Stimulated activated naive B cell treated with anti-CD40 and anti-IgM and Interleukin-4, amounts not matched to agents 10 μg/mL and 1 μg/mL and 100 μg/mL, for 72 hours (primary cell): ENCODE results near the gene RUNX2.

ENCODE experiments used
- ATAC-seq, 2 donors: fragments of 150-1000 bp; cut with Tn5 transposase; replicated peaks; 2 replicates each; pipeline ENCODE4 v1.10.0; 2021; ENCODE audit warnings: moderate library complexity in 1 of 2
- DNase-seq: peaks from one replicate; pipeline ENCODE4 v3.0.0; 2021
- H3K27ac Mint-ChIP-seq: one replicate; pipeline ENCODE4 v1.8.0; 2022; ENCODE audit warnings: mild to moderate bottlenecking, mixed read lengths
- H3K27me3 Mint-ChIP-seq, 2 donors: one replicate each; pipeline ENCODE4 v1.8.0; 2022; ENCODE audit warnings: mixed read lengths in 2 of 2
- H3K36me3 Mint-ChIP-seq, 2 donors: one replicate each; pipeline ENCODE4 v1.8.0; 2022; ENCODE audit warnings: mixed read lengths in 2 of 2, mild to moderate bottlenecking in 1 of 2
- H3K4me1 Mint-ChIP-seq, 2 donors: one replicate each; pipeline ENCODE4 v1.8.0; 2022; ENCODE audit warnings: mixed read lengths in 2 of 2, mild to moderate bottlenecking in 1 of 2
- H3K4me3 Mint-ChIP-seq, 2 donors: one replicate each; pipeline ENCODE4 v1.8.0; 2022; ENCODE audit warnings: mild to moderate bottlenecking in 2 of 2, mixed read lengths in 2 of 2, moderate library complexity in 1 of 2
- H3K9me3 Mint-ChIP-seq, 2 donors: one replicate each; pipeline ENCODE4 v1.8.0; 2022; ENCODE audit warnings: mixed read lengths in 2 of 2, mild to moderate bottlenecking in 1 of 2

RUNX2 gene

DNA sequence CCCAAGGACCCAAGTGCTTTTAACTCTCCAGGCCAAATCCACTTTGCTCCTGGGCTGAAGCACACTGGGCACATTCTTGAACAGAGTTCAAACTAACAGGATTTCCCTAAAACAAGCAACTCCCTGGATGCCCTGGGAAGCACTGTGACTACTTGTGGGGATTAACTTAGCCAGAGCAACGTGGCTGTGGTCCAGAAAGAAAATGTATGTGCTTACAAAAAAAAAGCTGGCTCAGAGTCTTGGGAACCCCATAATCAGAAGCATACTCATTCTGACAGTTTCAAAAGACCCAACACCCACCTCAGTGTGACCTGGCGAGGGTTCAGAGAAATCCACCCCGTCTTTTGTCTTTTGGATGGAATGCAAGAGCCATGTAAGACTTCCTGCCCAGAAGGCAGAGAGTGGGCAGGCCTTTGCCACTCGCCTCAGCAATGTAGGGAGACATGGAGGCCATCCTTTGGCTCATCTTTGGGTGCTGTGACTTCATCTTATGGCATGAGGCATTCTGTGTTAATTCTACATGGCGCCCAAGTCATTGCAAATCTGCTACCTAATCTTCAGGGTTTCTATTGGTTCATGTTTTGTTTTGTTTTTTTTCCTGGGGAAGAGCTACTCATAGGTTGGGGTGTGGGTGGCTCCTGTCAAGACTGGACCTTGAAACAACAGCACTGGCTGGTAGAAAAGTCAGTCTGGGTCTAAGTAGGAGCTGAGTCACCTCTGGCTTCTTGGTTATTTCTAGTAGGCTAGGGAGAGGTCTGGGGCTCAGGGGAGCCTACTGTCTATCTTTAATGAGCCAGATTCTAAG is 298.2 kb downstream of the RUNX2 start:
- Mint-ChIP-seq H3K9me3 (peaks cover 0 to 2% of the 10 kb centered on the region in 2 donors), H3K27ac (peak overlapping the region; percentile 57), H3K4me3 (no peak overlapping the region), H3K36me3 (no peaks in the 10 kb centered on the region), H3K4me1 (no peaks in the 10 kb centered on the region), H3K27me3 (peaks cover 0 to 8% of the 10 kb centered on the region in 2 donors)
- no peak for ATAC-seq
- no peak for DNase-seq

DNA sequence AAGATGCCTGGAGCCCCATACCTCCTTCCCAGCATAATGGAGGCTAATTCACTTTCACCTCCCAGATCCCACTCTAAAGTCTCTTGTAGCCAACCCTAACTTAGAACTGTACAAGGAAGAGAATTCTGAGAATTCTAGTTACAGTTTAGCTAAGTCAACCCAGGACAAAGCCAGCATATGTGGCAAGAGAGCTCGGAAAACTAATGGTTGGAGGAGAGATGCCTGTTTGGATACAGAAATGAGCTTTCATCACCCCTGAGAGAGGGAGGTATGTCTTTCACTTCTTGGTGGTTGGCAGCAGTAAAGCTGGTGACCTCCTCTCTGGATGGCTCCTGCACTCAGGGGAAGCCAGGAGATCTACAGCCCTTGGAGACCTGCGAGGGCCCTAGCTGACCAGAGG is 302.2 kb downstream of the RUNX2 start:
- H3K4me3 Mint-ChIP-seq = no peak overlapping the region
- no peak for DNase-seq
- no peaks in the 10 kb centered on the region for H3K4me1 Mint-ChIP-seq
- peaks cover 0 to 8% of the 10 kb centered on the region in 2 donors for H3K27me3 Mint-ChIP-seq
- no peak overlapping the region for H3K27ac Mint-ChIP-seq
- ATAC-seq = no peak
- H3K36me3 Mint-ChIP-seq = no peaks in the 10 kb centered on the region
- peaks cover 0 to 2% of the 10 kb centered on the region in 2 donors for H3K9me3 Mint-ChIP-seq

DNA sequence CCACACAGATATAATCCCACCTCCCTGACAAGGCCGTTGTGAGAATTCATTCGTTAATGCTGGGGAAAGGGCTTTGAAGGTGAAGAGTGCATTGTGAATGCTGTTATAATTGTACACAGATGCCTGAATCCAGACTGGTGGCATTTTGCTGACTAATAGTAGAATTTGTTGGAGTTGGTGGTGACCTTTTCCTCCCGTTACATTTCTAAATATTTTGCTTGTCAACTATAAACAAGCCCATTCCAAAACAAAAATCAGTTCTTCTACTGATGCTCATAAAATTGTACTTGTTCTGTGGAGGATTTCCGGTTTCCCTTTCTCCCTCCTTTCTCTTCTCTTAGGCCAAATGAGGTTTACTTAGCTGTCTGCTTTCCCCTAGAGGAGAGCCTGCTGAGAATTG is 302.7 kb downstream of the RUNX2 start:
- no peak for ATAC-seq
- H3K27me3 Mint-ChIP-seq = peaks cover 0 to 8% of the 10 kb centered on the region in 2 donors
- H3K9me3 Mint-ChIP-seq = peaks cover 0 to 2% of the 10 kb centered on the region in 2 donors
- DNase-seq = no peak
- no peaks in the 10 kb centered on the region for H3K4me1 Mint-ChIP-seq
- no peak overlapping the region for H3K4me3 Mint-ChIP-seq
- no peak overlapping the region for H3K27ac Mint-ChIP-seq
- H3K36me3 Mint-ChIP-seq = no peaks in the 10 kb centered on the region

GRCh38 chr6:45631396-45631795 is 303.3 kb downstream of the RUNX2 start:
- DNase-seq (no peak), ATAC-seq (no peak)
- H3K4me1 Mint-ChIP-seq = no peaks in the 10 kb centered on the region
- peaks cover 0 to 8% of the 10 kb centered on the region in 2 donors for H3K27me3 Mint-ChIP-seq
- no peak overlapping the region for H3K4me3 Mint-ChIP-seq
- no peaks in the 10 kb centered on the region for H3K36me3 Mint-ChIP-seq
- peaks cover 0 to 2% of the 10 kb centered on the region in 2 donors for H3K9me3 Mint-ChIP-seq
- no peak overlapping the region for H3K27ac Mint-ChIP-seq

- Mint-ChIP-seq H3K36me3 (no peaks in the 10 kb centered on the region), H3K4me1 (no peaks in the 10 kb centered on the region), H3K9me3 (peaks cover 0 to 2% of the 10 kb centered on the region in 2 donors), H3K27me3 (peaks cover 0 to 8% of the 10 kb centered on the region in 2 donors), H3K4me3 (no peak overlapping the region), H3K27ac (no peak overlapping the region)
- DNase-seq (no peak), ATAC-seq (no peak)
These were observed 305.3 kb downstream of the RUNX2 start for GRCh38 chr6:45633272-45633908.

DNA sequence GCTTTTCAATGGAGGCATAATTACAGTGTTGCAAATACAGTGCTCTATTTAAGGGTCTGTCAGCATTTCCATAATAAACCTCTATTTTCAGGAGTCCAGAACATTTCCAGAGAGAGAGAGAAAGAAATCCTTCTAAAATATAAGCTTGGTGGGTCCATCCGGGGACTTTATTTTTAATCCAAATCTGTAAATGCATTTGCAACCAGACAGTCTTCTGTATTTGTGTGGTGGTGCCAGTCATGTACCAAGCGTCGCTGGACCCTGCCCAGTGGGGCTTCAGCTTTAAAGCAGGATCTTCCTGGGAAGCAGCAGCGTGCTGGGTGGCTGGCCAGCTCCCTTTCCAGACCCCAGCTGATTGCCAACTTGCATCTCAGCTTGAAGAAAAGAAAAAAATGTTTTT is 306.1 kb downstream of the RUNX2 start:
- DNase-seq (no peak), ATAC-seq (no peak)
- Mint-ChIP-seq H3K4me1 (no peaks in the 10 kb centered on the region), H3K4me3 (no peak overlapping the region), H3K27me3 (peaks cover 0 to 2% of the 10 kb centered on the region in 2 donors), H3K36me3 (no peaks in the 10 kb centered on the region), H3K27ac (no peak overlapping the region), H3K9me3 (no peaks in the 10 kb centered on the region)

DNA sequence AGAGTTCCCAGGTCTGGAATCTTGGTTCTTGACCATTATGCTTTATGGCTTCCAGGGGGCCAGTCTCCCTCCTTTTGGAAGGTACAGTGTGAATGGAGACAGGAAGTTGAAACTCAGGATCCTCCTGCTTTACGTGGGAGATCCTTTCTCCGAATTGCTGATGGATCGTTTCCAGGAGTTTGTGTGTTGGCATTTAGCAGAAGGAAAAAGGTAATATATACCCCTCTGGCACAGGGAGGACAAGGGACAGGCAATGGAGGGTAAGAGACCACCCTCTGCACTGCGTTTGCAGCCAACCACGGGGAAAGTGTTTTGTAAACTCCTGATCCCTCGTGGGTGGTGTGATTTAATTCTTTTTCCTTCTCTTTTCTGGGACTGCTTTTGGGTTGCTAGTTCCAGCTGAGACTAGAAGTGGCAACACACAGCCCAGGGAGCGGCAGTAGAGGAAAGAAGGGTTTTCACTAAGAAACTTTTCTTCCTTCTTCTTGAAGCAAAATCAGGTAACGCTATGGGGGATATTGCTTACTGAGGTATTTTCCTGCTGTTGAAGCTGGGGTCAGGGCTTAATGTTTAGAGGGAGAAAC is 307.2 kb downstream of the RUNX2 start:
- Mint-ChIP-seq H3K4me1 (no peaks in the 10 kb centered on the region), H3K27ac (no peak overlapping the region), H3K4me3 (no peak overlapping the region), H3K36me3 (no peaks in the 10 kb centered on the region), H3K9me3 (no peaks in the 10 kb centered on the region), H3K27me3 (no peaks in the 10 kb centered on the region)
- ATAC-seq (no peak), DNase-seq (no peak)

GRCh38 chr6:45637056-45637455 is 308.9 kb downstream of the RUNX2 start:
- no peak for DNase-seq
- no peaks in the 10 kb centered on the region for H3K9me3 Mint-ChIP-seq
- ATAC-seq = no peak
- no peaks in the 10 kb centered on the region for H3K4me1 Mint-ChIP-seq
- H3K27me3 Mint-ChIP-seq = peaks cover 0 to 6% of the 10 kb centered on the region in 2 donors
- H3K36me3 Mint-ChIP-seq = no peaks in the 10 kb centered on the region
- no peak overlapping the region for H3K4me3 Mint-ChIP-seq
- H3K27ac Mint-ChIP-seq = no peak overlapping the region

DNA sequence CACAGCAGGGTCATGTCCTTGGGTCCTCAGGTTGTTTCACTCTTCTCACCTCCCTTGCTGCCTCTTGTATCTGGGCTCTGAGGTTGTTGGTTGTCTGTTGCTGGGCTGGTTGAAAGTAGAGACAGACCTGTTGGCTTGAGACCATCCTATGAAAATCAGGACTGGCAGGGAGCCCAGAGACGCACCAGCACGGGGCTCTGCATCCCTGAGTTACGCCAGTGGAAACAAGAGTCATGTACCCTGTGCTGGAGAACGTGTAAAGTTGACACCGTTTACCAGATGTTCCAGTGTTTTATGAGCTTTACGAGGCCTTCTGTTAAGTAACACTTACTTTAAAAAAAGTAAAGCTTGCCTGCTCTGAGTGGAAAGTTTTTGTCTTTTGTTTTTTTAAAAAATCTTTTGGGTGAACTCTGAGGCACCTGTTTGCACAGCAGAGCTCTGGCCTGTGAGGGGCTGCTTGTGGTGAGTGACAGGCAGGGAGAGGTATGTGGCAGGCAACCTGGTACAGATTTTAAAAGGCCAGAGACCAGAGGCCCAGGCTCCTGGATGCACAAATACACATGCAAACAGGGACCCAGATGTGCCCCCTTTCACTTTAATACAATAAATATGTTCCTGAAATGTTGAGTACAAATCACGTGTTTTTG is 309.6 kb downstream of the RUNX2 start:
- Mint-ChIP-seq H3K27ac (no peak overlapping the region), H3K4me3 (no peak overlapping the region), H3K9me3 (no peaks in the 10 kb centered on the region), H3K36me3 (no peaks in the 10 kb centered on the region), H3K4me1 (no peaks in the 10 kb centered on the region), H3K27me3 (peaks cover 0 to 6% of the 10 kb centered on the region in 2 donors)
- no peak for ATAC-seq
- DNase-seq = no peak

GRCh38 chr6:45640081-45640491 is 312.0 kb downstream of the RUNX2 start:
- DNase-seq (no peak), ATAC-seq (no peak)
- H3K36me3 Mint-ChIP-seq = no peaks in the 10 kb centered on the region
- H3K27ac Mint-ChIP-seq = no peak overlapping the region
- peaks cover 0 to 15% of the 10 kb centered on the region in 2 donors for H3K27me3 Mint-ChIP-seq
- H3K9me3 Mint-ChIP-seq = no peaks in the 10 kb centered on the region
- H3K4me3 Mint-ChIP-seq = no peak overlapping the region
- no peaks in the 10 kb centered on the region for H3K4me1 Mint-ChIP-seq

DNA sequence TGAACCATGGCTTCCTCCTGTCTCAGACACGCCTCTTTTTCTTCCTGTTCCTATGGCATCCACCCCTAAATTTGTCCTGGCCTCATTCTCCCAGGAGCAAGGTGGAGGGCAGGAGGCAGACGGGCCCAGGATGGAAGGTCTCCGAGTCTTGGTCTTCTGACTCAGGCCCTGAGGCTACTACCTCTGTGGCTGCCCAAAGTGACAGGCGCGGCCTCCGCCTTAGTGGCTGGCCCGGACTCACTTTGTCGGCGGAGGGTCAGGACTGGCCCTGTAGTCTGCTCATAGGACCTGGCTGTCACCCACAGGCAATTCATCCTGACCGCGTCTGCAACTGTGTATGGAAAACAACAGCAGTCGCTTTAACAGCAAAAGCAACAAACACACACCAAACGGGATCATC is 312.7 kb downstream of the RUNX2 start:
- ATAC-seq = no peak
- Mint-ChIP-seq H3K36me3 (peaks cover 0 to under 1% of the 10 kb centered on the region in 2 donors), H3K27ac (no peak overlapping the region), H3K4me1 (peaks cover 0 to 3% of the 10 kb centered on the region in 2 donors), H3K9me3 (no peaks in the 10 kb centered on the region), H3K4me3 (no peak overlapping the region), H3K27me3 (peaks cover 1 to 15% of the 10 kb centered on the region in 2 donors)
- no peak for DNase-seq

DNA sequence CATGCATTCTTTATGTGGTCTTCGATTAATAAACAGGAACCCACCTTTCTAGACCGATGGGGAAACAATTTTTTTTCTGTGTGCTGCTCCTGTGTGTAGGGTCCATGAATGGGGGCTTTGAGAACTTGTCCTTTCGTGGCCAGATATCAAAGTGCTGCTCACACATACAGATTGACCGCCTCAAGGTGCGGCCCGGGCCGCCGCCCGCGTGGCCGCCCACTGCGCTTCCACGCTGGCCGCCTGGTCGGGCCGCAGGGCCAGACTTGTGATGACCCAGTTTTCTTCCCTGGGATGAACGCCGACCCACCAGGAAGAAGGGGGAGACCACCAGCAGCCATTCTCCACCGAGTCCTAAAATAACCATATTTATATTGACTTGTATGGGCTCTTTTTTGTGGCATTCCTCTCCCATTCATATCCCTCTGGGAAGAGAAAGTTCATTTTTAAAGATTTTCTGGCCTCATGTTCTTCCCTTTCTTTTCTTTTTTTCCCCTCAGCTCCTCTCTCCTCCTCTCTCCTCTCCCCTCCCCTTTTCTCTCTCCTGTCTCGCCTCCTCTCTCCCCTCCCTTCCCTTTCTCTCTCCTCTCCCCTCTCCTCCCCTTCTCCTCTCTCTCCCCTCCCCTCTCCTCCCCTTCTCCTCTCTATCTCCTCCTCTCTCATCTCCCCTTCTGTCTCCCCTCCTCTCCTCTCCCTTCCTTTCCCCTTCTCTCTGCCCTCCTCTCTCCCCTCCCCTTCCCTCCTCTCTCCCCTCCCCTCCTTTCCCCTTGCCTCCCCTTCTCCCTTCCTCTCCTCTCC is 314.4 kb downstream of the RUNX2 start:
- Mint-ChIP-seq H3K4me3 (no peak overlapping the region), H3K27ac (no peak overlapping the region), H3K4me1 (peaks cover 2 to 3% of the 10 kb centered on the region in 2 donors), H3K9me3 (no peaks in the 10 kb centered on the region), H3K36me3 (peaks cover 0 to 1% of the 10 kb centered on the region in 2 donors), H3K27me3 (peaks cover 5 to 15% of the 10 kb centered on the region in 2 donors)
- ATAC-seq = no peak
- DNase-seq = no peak

GRCh38 chr6:45643126-45643525 is 315.0 kb downstream of the RUNX2 start:
- peaks cover 5 to 15% of the 10 kb centered on the region in 2 donors for H3K27me3 Mint-ChIP-seq
- peaks cover 0 to 1% of the 10 kb centered on the region in 2 donors for H3K36me3 Mint-ChIP-seq
- no peak overlapping the region for H3K4me3 Mint-ChIP-seq
- H3K4me1 Mint-ChIP-seq = peaks cover 3 to 7% of the 10 kb centered on the region in 2 donors
- ATAC-seq (no peak), DNase-seq (no peak)
- H3K27ac Mint-ChIP-seq = no peak overlapping the region
- H3K9me3 Mint-ChIP-seq = no peaks in the 10 kb centered on the region

- no peak overlapping the region for H3K27ac Mint-ChIP-seq
- peaks cover 5 to 15% of the 10 kb centered on the region in 2 donors for H3K27me3 Mint-ChIP-seq
- H3K36me3 Mint-ChIP-seq = peaks cover 0 to 1% of the 10 kb centered on the region in 2 donors
- H3K9me3 Mint-ChIP-seq = no peaks in the 10 kb centered on the region
- H3K4me1 Mint-ChIP-seq = peaks cover 3 to 7% of the 10 kb centered on the region in 2 donors
- no peak for ATAC-seq
- H3K4me3 Mint-ChIP-seq = no peak overlapping the region
- DNase-seq = no peak
These were observed 316.6 kb downstream of the RUNX2 start for GRCh38 chr6:45644720-45645119.
